ENCODE data around the gene SLPI.

SLPI gene

DNA sequence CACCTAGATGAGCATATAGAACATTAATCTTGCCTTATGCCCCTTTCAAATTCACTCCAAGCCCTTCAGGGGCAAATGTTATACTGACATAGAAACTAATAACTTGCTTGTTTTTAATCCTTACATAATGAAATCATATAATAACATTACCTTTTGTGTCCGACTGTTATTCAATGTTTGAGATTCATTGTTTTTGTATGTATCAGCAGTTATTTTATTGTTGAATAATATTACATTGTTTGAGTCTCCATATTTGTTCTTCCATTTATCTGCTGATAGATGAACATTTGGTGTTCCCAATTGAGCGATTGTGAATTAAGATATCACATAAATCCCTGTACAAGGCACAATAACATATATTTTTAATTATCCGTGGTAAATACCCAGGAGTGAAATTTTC, 41.5 kb downstream of the SLPI start:
- no peak for DNase-seq

DNA sequence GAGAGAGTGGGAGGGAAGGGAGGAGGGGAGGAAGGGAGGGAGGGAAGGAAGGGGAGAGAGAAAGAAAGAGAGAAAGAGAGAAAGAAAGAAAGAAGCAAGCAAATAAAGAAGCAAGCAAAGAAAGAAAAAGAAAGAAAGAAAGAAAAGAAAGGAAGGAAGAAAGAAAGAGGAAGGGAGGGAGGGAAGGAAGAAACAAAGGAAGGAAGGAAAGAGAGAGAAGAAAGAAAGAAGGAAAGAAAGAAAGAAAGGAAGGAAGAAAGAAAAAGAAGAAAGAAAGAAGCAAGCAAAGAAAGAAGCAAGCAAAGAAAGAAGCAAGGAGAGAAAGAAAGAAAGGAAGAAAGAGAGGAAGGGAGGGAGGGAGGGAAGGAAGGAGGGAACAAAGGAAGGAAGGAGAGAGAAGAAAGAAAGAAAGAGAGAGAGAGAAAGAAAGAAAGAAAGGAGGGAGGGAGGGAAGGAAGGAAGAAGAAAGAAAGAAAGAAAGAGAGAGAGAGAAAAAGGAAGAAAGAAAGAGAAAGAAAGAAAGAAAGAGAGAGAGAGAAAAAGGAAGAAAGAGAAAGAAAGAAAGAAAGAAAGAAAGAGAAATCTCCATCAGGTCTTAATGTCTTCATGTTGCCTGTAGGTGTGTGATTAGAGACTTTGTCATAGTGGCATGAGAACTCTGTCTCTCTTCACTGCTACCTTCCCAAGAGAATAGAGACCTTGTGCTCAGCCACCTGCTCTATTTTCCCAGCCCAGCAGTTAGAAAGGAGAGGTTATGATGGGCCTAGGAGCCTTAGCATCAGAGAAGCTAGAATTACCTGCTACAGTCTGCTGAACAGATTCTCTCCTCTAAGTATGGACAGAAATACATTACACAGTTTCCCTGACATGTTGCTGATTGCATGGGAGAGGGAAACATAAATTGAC, 42.5 kb downstream of the SLPI start:
- no peak for DNase-seq

DNA sequence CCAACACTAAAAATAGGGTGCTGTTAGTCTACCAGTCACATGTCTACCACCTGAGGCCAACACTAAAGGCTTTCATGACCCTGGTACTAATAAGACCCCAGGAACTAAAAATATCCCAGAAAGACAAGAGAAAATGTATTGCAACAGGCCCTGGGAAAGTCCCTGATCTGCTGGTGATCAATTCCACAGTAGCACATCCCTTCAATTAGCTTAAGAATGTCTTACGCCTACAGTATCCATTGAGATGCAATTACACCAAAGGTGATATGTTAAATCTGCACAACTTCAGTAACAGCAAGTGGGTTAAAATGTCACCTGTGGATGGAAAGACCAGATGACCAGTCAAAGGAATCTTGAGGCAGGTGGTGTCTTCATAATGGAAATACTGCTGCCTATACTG, 44.4 kb downstream of the SLPI start:
- DNase-seq, result no peak

DNA sequence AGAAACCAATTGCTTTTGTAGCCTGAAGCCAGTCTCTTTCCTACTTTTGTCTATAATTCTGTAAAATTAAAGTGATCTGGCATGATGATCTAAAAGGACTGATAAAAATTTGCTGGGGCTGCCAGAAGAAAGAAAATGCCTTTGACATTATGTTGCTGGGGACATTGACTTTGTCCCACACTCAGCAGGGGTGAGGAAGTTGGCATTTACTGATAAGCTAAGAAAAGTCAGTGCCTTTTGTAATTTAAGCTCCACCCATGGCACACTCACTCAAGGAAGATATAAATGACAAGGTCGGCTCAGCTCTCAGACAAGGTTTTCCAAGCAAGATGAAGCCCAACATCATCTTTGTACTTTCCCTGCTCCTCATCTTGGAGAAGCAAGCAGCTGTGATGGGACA, 47.6 kb downstream of the SLPI start, which contains the start of gene SEMG1:
Gene SEMG1, plus strand, starts transcription at position 309 of the 400 bp plus-strand sequence. Its CDS starts 21 bp downstream, at position 330.
- no peak for DNase-seq

All from activated gamma-delta T cell (primary cell).